Stimulated activated naive CD8-positive, alpha-beta T cell treated with anti-CD3 and anti-CD28 coated beads, Interleukin-15, amount 100 ng/mL, for 72 hours (primary cell): ENCODE results near the gene LEMD2.

Experiments used
- ATAC-seq: fragments of 150-1000 bp; cut with Tn5 transposase; 2 replicates; pipeline ENCODE4 v1.10.0; 2021; ENCODE audit warnings: mild to moderate bottlenecking, moderate library complexity
- DNase-seq, 2 donors: peaks; one replicate each; pipeline ENCODE4 v3.0.0; 2021 to 2022
- H3K27ac Mint-ChIP-seq, 2 donors: one replicate each; pipeline ENCODE4 v1.8.0; 2022; ENCODE audit warnings: mild to moderate bottlenecking in 2 of 2, mixed read lengths in 2 of 2, moderate library complexity in 2 of 2
- H3K27me3 Mint-ChIP-seq: one replicate; pipeline ENCODE4 v1.8.0; 2022; ENCODE audit warnings: mixed read lengths
- H3K4me1 Mint-ChIP-seq: one replicate; pipeline ENCODE4 v1.8.0; 2022; ENCODE audit warnings: mild to moderate bottlenecking, mixed read lengths
- H3K4me3 Mint-ChIP-seq, 2 donors: one replicate each; pipeline ENCODE4 v1.8.0; 2022; ENCODE audit warnings: mild to moderate bottlenecking in 2 of 2, mixed read lengths in 2 of 2, moderate library complexity in 1 of 2
- H3K9me3 Mint-ChIP-seq, 2 donors: one replicate each; pipeline ENCODE4 v1.8.0; 2022; ENCODE audit warnings: mixed read lengths in 2 of 2

Gene LEMD2

GRCh38 chr6:33808641-33809180, 19.8 kb upstream of the LEMD2 start:
- ATAC-seq (no peak), DNase-seq (no peak)
- no peak overlapping the region for H3K27ac Mint-ChIP-seq
- peaks cover 89% of the 10 kb centered on the region for H3K27me3 Mint-ChIP-seq
- H3K4me3 Mint-ChIP-seq = no peak overlapping the region
- H3K9me3 Mint-ChIP-seq = no peaks in the 10 kb centered on the region
- peaks cover 25% of the 10 kb centered on the region for H3K4me1 Mint-ChIP-seq

- Mint-ChIP-seq H3K27me3 (peaks cover 81% of the 10 kb centered on the region), H3K4me1 (peaks cover 25% of the 10 kb centered on the region), H3K27ac (no peak overlapping the region), H3K4me3 (no peak overlapping the region), H3K9me3 (no peaks in the 10 kb centered on the region)
- ATAC-seq (no peak), DNase-seq (no peak)
Observed at GRCh38 chr6:33807606-33808005, 18.7 kb upstream of the LEMD2 start.

- H3K4me1 Mint-ChIP-seq = peaks cover 25% of the 10 kb centered on the region
- H3K9me3 Mint-ChIP-seq = no peaks in the 10 kb centered on the region
- H3K4me3 Mint-ChIP-seq = no peak overlapping the region
- DNase-seq (no peak), ATAC-seq (no peak)
- H3K27me3 Mint-ChIP-seq = peaks cover 77% of the 10 kb centered on the region
- no peak overlapping the region for H3K27ac Mint-ChIP-seq
Observed at GRCh38 chr6:33806841-33807240, 17.9 kb upstream of the LEMD2 start.

DNA sequence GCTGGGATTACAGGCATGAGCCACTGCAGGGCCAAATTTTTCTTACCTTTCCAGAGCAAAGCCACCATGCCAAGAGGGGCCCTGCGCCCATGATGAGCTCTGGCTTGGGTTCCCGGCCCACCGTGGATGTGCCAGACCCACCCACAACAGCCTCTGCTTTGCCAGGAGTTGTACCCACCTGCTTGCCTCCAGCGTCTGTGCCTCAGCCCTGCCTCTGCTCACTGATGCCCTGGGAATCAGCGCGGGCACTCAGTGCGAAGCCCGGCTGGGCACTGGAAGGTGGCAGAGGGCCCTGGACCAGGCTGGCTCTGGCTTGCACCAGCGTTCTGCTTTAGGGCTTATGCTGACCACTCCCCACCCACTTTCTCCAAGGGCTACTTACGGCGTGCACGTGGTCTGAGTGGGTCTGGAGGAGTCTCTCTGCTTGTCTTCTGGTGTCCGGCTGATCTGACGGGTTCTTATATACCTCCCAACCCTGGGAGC, 14.7 kb upstream of the LEMD2 start, which contains the start of gene MLN:
Gene MLN (minus strand): TSS at position 433 of the 483 bp plus-strand sequence. CDS start 2,840 bp downstream, outside the sequence.
- Mint-ChIP-seq H3K4me1 (peaks cover 16% of the 10 kb centered on the region), H3K9me3 (no peaks in the 10 kb centered on the region), H3K27ac (peak within 1 kb of the TSS in 1 of 2 donors; percentile 68), H3K4me3 (no peak within 1 kb of the TSS), H3K27me3 (peaks cover 56% of the 10 kb centered on the region)
- no peak for ATAC-seq
- DNase-seq = no peak

GRCh38 chr6:33802186-33802958, 13.4 kb upstream of the LEMD2 start:
- Mint-ChIP-seq H3K4me3 (no peak overlapping the region), H3K27ac (no peak overlapping the region), H3K4me1 (peaks cover 5% of the 10 kb centered on the region), H3K9me3 (no peaks in the 10 kb centered on the region), H3K27me3 (peaks cover 56% of the 10 kb centered on the region)
- ATAC-seq (no peak), DNase-seq (no peak)

GRCh38 chr6:33801611-33802010, 12.7 kb upstream of the LEMD2 start:
- Mint-ChIP-seq H3K27ac (no peak overlapping the region), H3K27me3 (peaks cover 56% of the 10 kb centered on the region), H3K9me3 (no peaks in the 10 kb centered on the region), H3K4me1 (no peaks in the 10 kb centered on the region), H3K4me3 (no peak overlapping the region)
- DNase-seq = no peak
- ATAC-seq = no peak

DNA sequence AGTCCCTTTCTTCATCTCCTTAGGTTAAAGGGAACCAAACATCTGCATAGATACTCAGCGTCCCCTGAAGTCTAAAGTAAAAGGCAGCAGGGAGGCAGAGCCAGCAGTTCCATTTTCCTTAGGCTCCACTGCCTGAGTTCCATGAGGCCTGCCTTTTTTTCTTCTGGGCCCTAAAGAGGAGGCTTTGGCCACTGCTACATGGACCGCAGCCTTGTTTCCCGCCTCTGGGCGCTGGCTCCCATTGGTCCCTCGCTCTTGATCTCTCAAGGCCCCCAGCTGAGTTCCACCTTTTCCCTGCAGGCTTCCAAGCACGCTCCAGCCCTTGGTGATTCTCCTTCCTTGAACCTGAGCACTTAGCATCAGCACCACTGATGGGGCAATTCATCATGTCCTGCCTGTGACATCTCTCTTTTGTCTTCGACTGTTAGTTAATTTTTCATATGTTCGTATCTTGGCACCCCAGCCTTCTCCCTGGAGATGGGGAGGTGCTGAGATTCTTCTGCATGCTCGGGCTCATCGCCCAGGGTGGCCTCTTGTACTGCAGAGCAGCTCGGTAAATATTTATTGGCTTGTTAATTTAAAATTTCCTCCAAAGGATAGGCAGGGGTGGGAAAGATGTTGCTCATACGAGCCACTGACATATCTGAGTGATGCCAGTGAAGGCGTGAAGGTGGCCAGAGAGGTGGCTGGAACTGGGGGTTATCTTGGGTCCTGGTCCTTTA, 11.5 kb upstream of the LEMD2 start:
- ATAC-seq (no peak), DNase-seq (no peak)
- Mint-ChIP-seq H3K27ac (no peak overlapping the region), H3K4me1 (no peaks in the 10 kb centered on the region), H3K27me3 (peaks cover 54% of the 10 kb centered on the region), H3K9me3 (no peaks in the 10 kb centered on the region), H3K4me3 (no peak overlapping the region)

DNA sequence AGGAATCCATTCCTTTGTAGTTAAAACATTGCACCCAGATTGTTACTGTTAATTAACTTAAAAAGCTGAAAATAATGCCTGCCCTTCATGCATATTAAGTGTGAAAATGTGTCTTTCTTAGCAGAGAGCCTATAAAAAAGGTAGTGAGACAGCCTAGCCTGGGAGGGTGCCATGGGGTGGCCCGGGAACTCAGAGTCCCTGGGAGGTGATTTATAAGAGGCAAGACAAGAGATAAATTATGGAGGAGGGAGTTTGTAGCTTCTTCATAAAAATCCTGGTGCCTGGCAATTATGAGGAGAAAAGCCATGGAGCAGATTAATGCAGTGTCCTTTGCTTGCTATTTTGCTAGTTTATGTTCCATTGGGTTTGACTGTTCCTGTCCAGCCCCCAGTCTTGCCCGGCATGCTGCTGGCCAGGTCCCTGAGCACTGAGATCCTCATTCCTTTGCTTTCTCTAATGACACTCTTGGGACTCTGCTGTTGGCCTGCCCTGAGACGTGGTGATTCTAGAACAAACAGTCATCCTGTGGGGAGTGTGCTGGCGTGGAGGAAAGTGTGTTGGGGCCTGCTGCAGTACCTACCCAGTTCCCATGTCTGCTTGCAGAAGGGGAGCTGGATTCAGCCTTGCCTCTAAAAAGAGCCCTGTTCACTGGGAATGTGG, 10.7 kb upstream of the LEMD2 start:
- Mint-ChIP-seq H3K27ac (no peak overlapping the region), H3K4me1 (no peaks in the 10 kb centered on the region), H3K27me3 (peaks cover 46% of the 10 kb centered on the region), H3K9me3 (no peaks in the 10 kb centered on the region), H3K4me3 (no peak overlapping the region)
- ATAC-seq (no peak), DNase-seq (no peak)

DNA sequence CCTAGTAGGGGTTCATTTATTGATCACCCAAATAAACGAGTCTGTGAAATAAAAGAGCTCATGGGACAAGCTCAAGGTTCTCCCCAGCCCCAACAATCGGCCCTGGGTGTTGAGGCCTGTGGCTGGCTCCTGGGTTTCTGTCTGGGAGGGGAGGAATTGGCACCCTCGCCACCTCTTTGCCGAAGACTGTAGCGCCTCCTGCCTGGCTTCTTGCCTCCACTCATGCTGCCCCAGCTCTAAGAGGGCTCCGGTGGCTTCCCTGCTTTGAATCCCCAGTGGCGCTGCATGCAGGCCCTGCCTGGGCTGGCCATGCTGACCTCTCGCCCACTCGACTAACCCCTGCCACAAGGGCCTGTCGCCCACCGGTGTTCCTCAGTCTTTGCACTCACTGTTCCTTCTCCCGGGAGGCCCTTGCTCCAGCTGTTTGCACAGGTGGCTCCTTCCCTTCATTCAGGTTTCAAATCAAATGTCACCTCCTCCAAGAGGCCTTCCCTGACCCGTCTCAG, 9.5 kb upstream of the LEMD2 start:
- no peaks in the 10 kb centered on the region for H3K9me3 Mint-ChIP-seq
- DNase-seq (no peak), ATAC-seq (no peak)
- no peaks in the 10 kb centered on the region for H3K4me1 Mint-ChIP-seq
- H3K27me3 Mint-ChIP-seq = peaks cover 39% of the 10 kb centered on the region
- no peak overlapping the region for H3K4me3 Mint-ChIP-seq
- peak overlapping the region in 1 of 2 donors; percentile 72 for H3K27ac Mint-ChIP-seq

DNA sequence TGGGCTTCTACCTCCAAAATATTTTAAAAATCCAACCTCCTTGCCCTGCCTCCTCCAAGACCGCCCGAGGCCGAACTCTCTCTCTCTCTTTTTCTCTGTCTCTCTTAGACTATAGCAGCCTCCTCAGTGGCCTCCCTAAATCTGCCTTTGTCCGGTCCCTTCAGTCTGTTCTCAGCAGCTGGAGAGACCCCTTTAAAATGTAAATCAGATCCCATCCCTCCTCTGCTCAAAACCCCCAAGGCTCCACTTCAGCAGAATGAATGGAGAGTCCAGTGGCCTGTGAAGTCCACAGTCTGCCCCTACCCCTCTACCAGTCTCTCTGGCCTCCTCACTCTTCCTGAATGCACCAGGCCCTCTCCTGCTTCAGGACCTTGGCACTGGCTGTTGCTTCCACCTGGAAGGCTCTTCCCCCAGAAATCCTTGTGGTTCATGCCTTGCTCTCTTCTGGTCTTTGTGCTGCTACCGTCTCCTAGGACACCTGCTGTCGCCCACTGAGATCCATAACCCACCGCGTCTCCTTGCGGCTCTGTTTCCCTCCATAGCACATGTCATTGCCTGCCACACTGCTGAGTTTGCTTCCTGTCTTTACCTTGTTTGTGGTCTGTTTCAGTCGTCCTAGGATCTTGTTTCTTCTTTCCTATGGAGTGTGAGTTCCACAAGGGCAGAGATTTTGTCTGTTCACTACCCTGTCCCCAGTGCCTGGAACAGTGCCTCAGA, 8.9 kb upstream of the LEMD2 start:
- ATAC-seq (no peak), DNase-seq (no peak)
- Mint-ChIP-seq H3K4me3 (no peak overlapping the region), H3K27ac (peak overlapping the region; percentile 2 to 69), H3K4me1 (no peaks in the 10 kb centered on the region), H3K27me3 (peaks cover 38% of the 10 kb centered on the region), H3K9me3 (no peaks in the 10 kb centered on the region)

GRCh38 chr6:33794910-33795623, 6.1 kb upstream of the LEMD2 start:
- H3K9me3 Mint-ChIP-seq = no peaks in the 10 kb centered on the region
- no peak for DNase-seq
- H3K27me3 Mint-ChIP-seq = peaks cover 33% of the 10 kb centered on the region
- no peak overlapping the region for H3K4me3 Mint-ChIP-seq
- no peak for ATAC-seq
- no peaks in the 10 kb centered on the region for H3K4me1 Mint-ChIP-seq
- H3K27ac Mint-ChIP-seq = no peak overlapping the region

- ATAC-seq = no peak
- H3K27ac Mint-ChIP-seq = no peak overlapping the region
Observed at GRCh38 chr6:33792981-33793380, 4.1 kb upstream of the LEMD2 start.

GRCh38 chr6:33791620-33792019, 2.7 kb upstream of the LEMD2 start:
- no peak overlapping the region for H3K27ac Mint-ChIP-seq
- no peak for ATAC-seq
- H3K4me3 Mint-ChIP-seq = no peak overlapping the region
- no peaks in the 10 kb centered on the region for H3K9me3 Mint-ChIP-seq
- H3K27me3 Mint-ChIP-seq = peaks cover 4% of the 10 kb centered on the region
- no peak for DNase-seq
- peaks cover 23% of the 10 kb centered on the region for H3K4me1 Mint-ChIP-seq

More at GRCh38 chr6:33792981-33793380, 4.1 kb upstream of the LEMD2 start:
- Mint-ChIP-seq H3K4me1 (peaks cover 10% of the 10 kb centered on the region), H3K4me3 (no peak overlapping the region), H3K27me3 (peaks cover 18% of the 10 kb centered on the region), H3K9me3 (no peaks in the 10 kb centered on the region)
- no peak for DNase-seq

DNA sequence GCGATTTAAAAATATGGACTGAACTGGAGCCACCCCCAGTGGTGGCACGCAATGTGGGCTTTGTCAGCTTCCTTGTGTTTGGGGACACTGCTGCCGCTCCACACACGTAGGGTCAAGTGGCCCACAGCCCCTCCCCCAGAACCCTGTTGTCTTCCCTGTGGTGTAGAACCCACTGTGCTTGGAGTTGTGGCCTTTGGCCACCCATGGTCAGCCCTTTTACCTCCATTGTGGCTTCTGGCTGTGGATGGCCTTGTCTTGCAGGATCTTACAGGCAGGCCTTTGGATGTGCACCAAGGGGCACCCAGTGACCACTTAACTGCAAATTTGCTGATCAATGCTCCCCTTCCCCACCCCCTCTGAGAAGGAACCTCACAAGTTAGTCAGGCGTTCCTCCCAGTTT, 2.0 kb upstream of the LEMD2 start:
- H3K4me3 Mint-ChIP-seq = no peak overlapping the region
- DNase-seq (no peak), ATAC-seq (no peak)
- H3K27ac Mint-ChIP-seq = no peak overlapping the region
- H3K4me1 Mint-ChIP-seq = peaks cover 30% of the 10 kb centered on the region
- H3K27me3 Mint-ChIP-seq = no peaks in the 10 kb centered on the region
- H3K9me3 Mint-ChIP-seq = no peaks in the 10 kb centered on the region
